Mononuclear cell (primary cell): Measurements from ENCODE around the gene ANKRD7. TPM values are rescaled to one million over a fixed set of nuclear protein-coding genes. Genes with fewer than 3 reads are reported as not detected.

ENCODE experiments used
- H3K27me3 ChIP-seq: 2 replicates; pipeline ENCODE4 v1.6.0; 2011; ENCODE audit warnings: low read length, control low read depth; ENCODE audit not compliant: insufficient read depth
- H3K4me1 ChIP-seq: 2 replicates; pipeline ENCODE4 v1.5.1; 2011; ENCODE audit warnings: mild to moderate bottlenecking, low read length, control low read depth; ENCODE audit not compliant: insufficient read depth
- H3K4me3 ChIP-seq: 2 replicates; pipeline ENCODE4 v1.5.1; 2011; ENCODE audit warnings: mild to moderate bottlenecking, low read length, moderate library complexity
- H3K9me3 ChIP-seq: 2 replicates; pipeline ENCODE4 v1.5.1; 2011; ENCODE audit warnings: low read depth, mild to moderate bottlenecking, control low read depth, low read length
- total RNA-seq: library from RNA; depleted of rRNA; stranded (reverse); fragments of >200 nt; gene quantifications from one replicate; pipeline ENCODE4 v1.2.3, GENCODE V29; 2012

The ANKRD7 gene
- total RNA-seq, 1 donor = 0.42 TPM

- Histone ChIP-seq H3K4me3 (no peak overlapping the region), H3K4me1 (no peaks in the 10 kb centered on the region), H3K27me3 (peaks cover 94% of the 10 kb centered on the region), H3K9me3 (no peaks in the 10 kb centered on the region)
These were observed 56.0 kb downstream of the ANKRD7 start for GRCh38 chr7:118280319-118281012.

GRCh38 chr7:118281196-118281595 is 56.7 kb downstream of the ANKRD7 start:
- Histone ChIP-seq H3K4me3 (no peak overlapping the region), H3K9me3 (no peaks in the 10 kb centered on the region), H3K27me3 (peaks cover 94% of the 10 kb centered on the region)

GRCh38 chr7:118285358-118285757 is 60.9 kb downstream of the ANKRD7 start:
- peaks cover under 1% of the 10 kb centered on the region for H3K9me3 ChIP-seq
- no peak overlapping the region for H3K4me3 ChIP-seq
- H3K4me1 ChIP-seq = peaks cover 9% of the 10 kb centered on the region
- H3K27me3 ChIP-seq = peaks cover 89% of the 10 kb centered on the region

More at GRCh38 chr7:118281196-118281595, 56.7 kb downstream of the ANKRD7 start:
- H3K4me1 ChIP-seq = no peaks in the 10 kb centered on the region

- peaks cover 89% of the 10 kb centered on the region for H3K27me3 ChIP-seq
- H3K9me3 ChIP-seq = peaks cover 8% of the 10 kb centered on the region
- H3K4me1 ChIP-seq = peaks cover 9% of the 10 kb centered on the region
- no peak overlapping the region for H3K4me3 ChIP-seq
These were observed 61.6 kb downstream of the ANKRD7 start for GRCh38 chr7:118286131-118286530.

GRCh38 chr7:118288098-118288497 is 63.6 kb downstream of the ANKRD7 start:
- Histone ChIP-seq H3K4me3 (no peak overlapping the region), H3K27me3 (peaks cover 89% of the 10 kb centered on the region), H3K4me1 (peaks cover 9% of the 10 kb centered on the region), H3K9me3 (peaks cover 13% of the 10 kb centered on the region)

GRCh38 chr7:118289476-118289875 is 65.0 kb downstream of the ANKRD7 start:
- peaks cover 9% of the 10 kb centered on the region for H3K4me1 ChIP-seq
- H3K9me3 ChIP-seq = peaks cover 13% of the 10 kb centered on the region
- peaks cover 89% of the 10 kb centered on the region for H3K27me3 ChIP-seq
- H3K4me3 ChIP-seq = no peak overlapping the region

Other genes with a start within 250 kb of the ANKRD7 start
- gene LSM8, start 40.5 kb upstream of the ANKRD7 start, total RNA-seq = 60.2 TPM